HPDE6-E6E7 (cell line): ENCODE measurements around the gene RYR2.
"Not testable (repeated sequence)": the region's sequence is repeated elsewhere in the genome, so short reads cannot be mapped to it uniquely, and the experiment has no call there.

Source experiments
- DNase-seq: peaks from one replicate; pipeline ENCODE4 v3.0.0; 2011; ENCODE audit warnings: missing footprints; ENCODE audit errors: extremely low spot score

RYR2 gene

DNA sequence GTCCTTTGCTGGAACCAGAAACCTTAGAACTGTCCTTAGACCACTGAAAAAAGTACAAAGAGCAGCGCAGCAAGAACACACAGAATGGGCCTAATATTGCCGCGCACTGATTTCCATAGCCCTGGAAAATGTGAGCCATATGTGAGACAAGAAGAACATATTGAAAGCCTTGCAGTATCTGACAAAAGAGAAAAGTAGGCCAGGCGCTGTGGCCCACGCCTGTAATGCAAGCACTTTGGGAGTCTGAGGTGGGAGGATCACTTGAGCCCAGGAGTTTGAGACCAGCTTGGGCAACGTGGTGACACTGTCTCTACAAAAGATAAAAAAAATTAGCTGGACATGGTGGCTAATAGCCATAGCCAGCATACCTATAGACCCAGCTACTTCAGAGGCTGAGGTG is 300.7 kb downstream of the RYR2 start:
- no peak for DNase-seq

DNA sequence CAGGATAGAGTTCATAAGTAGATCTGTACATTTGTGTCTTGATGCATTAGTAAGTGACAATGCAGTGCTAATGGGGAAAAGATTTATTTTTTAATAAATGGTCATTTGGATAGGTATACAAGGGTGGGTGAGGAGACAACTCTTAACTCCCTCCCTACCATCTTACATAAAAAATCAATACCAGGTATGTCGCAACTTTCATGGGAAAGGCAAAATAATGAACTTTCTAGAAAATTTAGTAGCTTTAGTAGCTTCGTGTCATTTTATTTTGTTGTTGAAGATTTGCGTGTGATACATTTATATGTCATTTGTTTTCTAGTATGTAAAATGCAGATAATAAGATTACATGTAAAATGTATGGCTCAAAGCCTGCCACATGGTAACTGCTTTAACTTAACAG is 310.8 kb downstream of the RYR2 start:
- DNase-seq: no peak

DNA sequence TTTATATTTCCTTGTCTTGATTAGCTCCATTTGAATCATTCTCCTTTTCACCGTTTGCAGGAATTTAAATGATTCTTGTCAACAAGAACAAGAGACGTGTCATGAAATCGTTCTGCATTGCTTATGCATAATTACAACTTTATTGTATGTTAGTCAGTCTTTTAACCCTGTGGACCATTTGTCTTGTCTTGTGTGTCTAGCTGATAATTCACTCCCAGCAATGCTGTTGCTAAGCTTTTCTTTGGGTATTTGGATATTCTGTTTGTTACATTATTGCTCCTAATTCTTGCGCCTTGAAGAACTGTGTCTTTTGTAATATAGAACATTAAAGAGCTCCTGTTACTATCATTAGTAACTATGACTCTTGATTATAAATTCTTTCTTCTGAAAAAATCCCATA is 311.9 kb downstream of the RYR2 start:
- DNase-seq: no peak

DNA sequence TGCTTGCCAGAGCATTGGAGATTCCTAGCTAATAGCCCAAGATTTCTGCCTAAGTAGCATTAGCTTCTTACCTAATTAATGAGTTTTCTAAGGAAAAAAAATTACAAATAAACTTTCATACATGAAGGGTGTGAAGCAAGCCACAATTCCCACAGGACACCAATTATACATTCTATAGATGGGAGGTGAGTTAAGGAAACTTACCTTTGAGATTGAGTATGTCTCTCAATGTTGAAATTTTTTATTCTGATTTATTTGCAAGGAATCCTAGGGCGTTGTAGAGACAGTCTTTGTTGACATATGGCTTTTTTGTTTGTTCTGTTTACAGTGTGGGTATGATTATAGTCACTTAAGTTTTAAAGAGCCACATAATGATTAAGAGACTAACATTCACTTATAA is 313.0 kb downstream of the RYR2 start:
- no peak for DNase-seq

DNA sequence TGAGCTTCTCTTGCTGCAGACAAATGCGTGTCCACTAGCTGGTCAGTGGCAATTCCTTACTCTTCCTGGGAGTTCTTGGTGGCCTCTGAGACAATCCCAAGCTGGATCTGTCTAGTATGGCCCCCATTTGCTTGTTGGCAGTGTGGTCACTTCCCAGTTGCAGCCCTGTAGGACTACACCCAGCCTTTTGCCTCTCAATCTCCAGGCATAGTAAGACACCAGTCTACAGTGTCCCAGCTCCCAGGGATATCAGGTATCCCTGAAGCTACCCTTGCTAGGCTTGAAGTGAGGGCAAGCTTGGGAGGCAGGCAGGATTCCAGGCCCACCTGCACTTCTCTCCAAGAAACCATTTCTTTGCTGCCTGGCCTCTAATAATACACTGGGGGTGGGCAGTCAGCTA is 316.6 kb downstream of the RYR2 start:
- no peak for DNase-seq

DNA sequence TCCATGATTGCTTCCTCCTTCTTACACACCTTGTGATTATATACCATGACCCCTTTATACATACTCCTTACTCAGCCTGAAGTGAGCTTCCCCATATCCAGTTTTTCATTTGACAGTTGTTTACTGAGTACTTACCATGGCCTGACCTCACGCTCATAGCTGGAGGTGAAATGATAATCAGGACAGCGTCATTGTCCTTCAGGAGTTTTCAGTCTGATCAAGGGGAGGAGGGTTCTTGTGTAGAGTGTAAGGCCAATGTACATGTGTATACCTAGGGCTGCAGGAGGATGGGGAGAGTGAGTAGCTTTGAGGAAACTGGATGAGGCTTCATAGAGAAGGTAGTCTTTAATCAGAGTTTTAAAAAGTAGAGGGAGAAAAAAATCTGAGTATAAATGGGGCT is 325.8 kb downstream of the RYR2 start:
- no peak for DNase-seq

DNA sequence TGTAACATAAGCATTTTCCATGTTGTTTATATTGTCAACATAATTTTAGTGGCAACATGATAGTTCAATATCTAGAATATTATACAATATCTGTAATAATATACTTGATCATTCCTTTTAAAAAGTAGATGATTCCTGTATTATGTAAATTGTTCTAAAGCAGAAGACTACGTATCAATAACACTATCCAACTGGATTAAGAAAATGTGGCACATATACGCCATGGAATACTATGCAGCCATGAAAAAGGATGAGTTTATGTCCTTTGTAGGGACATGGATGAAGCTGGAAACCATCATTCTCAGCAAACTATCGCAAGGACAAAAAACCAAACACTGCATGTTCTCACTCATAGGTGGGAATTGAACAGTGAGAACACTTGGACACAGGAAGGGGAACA is 329.5 kb downstream of the RYR2 start:
- not testable (repeated sequence) for DNase-seq

DNA sequence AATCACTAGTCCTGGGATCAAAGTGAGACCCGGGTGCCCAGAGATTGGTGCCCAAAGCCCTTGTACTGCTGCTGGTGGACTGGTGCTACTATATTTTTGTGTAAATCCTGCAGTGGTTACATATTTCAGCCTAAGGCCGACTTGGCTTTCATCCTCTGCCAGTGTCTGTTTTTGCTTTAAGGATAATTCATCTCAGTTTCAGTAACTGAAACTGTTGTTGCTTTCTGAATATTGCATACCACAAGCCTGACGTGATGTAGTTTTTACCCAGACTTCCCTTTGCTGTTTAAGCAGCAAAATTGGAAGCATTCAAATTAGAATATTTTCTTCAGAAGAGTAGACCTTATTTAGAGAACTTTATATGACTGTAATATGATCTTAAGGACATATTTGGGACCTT is 341.8 kb downstream of the RYR2 start:
- no peak for DNase-seq

DNA sequence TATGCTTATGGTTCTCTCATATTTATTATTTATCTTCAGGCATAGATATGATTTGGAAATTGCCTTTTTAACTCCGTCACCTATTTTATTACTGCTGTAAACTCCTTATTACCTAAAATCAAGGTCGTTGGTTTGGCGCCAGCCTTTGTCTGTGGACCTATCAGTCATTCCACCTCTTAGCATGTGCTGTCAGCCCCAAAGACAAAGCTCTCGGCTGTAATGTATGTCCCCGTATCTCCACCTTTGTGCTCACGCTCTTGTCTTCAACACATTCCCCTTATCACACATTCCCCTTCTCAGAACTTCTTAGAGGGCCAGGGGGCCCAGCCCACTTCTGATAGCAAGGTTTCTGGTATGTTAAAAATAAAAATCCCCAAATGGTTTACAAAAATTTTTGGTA is 342.2 kb downstream of the RYR2 start:
- no peak for DNase-seq

DNA sequence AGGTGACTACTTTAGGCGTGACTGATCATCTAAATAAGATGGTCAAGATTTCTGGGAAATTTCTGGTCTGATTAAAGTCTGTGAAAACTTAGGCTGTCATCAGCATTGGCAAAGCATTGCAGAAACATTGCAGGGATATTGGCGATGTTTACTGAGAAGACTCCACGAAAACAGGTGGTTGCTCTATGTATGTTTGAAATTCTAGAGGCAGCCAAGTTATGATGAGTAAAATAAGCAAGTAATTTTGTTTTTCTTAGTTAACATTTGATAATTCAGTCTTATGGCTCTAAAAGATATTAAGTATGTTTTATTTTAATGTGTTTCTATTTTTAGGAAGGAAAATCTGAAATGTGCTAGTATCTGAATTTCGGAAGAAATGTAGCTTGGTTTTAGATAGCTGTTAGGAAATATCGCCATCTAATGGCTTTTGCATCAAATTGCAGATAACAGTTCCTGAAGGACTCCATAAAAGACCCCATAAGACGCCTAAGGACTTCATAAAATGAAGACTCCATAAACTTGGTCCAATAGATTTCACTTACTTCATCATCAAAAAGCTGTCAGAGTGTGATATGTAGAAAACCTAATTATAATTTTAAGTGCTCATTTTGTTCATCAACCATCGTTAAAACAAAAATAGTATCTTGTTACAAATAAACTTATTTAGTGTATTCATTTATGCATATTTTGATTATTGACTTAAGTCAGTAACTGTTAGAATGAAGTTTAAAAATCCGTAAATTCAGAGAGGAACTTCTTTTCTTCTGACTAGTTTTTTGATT is 344.6 kb downstream of the RYR2 start:
- DNase-seq: no peak

DNA sequence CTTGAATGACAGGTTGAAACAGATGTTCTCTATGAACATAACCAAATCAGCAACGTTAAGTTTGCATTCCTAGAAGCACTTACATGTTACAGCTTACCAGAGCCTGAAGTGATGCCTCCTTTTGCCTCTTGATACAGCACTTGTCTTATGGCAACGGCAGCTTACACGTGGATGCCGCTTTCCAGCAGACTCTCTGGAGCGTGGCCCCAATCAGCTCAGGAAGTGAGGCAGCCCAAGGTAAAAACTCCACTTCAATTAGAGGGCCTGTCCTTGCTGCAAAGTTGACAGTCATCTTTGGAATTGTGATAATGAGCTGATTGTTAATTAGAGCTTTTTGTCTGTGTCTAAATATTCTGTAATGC is 345.1 kb downstream of the RYR2 start:
- DNase-seq: no peak

DNA sequence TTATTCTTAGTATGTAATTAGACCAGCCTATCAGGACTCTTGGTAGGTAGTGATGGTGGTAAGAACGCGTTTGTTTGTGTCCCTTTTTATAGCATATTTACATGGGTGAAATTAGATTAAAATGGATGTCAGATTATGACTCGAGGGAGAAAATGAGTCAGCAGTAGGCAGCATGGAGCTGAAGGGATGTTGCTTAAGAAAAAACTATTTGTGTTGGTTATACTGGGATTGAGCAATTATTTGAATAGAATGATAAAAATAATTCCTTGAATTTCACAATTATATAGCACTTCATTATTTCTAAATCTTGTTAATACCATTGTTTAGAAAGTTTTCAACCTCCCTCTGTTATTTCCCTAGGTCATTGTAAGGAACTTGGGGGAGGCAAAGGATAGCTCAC is 348.8 kb downstream of the RYR2 start:
- DNase-seq: no peak

DNA sequence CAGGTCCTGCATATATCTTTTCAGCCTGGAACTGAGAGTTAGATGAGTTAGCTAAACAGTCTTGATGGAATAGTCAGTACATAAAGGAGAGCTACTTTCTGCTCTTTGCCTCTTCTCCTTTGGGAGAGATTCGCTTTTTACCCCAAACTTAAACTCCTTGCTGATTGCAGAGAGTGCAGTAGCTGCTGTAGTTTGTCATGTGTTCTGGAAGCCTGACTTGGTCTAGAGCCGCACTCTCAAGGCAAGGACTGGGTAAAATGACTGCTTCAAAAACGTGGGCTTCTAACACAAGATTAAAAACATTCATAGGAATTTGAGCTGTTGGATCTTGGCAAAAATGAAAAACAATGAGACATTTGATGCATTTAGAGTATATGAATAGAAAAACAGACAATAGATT is 351.6 kb downstream of the RYR2 start:
- no peak for DNase-seq

DNA sequence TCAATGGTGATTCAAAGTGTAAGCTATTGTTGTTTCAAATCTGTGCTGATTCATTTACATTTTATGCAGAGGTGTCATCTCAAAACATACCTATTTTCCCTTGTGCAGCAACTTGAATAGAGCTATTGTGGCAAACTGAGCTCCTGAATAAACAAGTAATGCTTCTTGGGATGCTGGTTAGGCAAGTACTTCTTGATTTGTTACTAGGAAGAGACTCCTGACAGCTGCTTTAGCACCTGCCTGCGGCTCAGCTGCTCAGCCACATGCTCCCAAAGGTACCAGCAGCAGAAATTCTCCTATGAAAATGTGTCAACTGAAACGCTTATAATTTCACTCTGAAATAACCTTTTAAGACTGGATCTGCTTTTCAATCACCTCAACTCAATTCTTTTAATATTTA is 352.3 kb downstream of the RYR2 start:
- DNase-seq: peak; percentile 20

DNA sequence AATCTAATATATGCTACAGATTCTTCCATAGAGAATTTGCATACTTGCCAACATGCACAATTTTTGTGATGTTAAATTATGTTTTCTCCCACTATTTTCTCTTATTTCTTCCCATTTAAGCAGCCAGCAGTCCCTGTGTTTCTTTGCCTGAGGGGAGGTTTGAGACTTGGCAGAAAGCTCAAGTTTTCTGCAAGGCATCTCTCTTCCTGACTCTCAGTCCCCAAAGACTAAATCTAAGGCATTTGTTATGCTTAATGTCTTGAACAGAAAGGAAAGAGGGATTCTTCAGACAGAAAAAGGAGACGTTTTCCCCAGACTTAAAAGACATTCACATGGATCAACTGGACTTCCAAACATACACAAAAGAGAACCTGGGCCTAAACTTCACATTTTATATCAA is 354.4 kb downstream of the RYR2 start:
- DNase-seq: no peak

DNA sequence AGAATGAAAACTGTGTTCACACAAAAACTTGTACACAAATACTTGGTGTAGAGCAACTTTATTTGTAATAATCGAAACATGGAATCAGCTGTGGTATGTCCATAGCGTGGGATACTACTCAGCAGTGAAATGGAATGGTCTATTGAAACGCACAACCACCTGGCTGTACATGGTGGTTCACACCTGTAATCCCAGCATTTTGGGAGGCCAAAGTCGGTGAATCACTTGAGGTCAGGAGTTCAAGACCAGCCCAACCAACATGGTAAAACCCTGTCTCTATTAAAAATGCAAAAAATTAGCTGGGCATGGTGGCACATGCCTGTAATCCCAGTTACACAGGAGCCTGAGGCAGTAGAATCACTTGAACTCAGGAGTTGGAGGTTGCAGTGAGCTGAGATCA is 356.8 kb downstream of the RYR2 start:
- DNase-seq: no peak

DNA sequence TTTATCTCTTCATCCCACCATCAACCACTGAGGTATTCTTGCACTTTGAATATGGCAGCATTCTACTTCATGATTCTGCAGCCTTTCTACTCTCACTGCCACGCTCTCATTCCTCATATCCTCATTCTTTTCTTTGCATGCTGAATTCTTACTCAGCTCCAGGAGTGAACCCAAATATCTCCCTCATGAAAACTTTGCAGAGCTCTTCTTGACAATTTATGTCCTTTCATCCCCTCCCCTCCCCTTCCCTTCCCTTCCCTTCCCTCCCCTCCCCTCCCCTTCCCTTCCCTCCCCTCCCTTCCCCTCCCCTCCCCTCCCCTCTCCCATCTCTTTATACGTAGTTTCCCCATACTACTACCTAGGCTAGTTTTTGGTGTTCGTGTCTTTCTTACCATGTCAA is 363.9 kb downstream of the RYR2 start:
- no peak for DNase-seq

DNA sequence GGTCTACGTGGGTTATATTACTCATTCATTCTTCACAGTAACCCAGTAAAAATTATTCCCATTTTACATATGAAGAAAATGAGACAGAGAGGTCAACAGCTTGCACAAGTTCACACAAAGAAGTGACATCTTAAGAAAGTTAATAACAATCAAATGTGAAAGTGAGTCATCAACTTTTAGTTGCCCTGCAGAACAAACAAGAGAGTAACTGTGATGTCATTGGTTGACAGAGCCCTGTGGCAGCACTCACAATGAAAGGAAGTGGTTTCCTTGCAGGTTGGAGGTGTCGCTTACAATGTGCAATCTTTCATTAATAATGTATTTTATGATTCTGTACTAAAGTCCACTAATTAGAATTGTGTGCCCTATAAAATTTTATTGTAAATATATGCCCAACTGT is 369.6 kb downstream of the RYR2 start:
- DNase-seq: peak; percentile 5

DNA sequence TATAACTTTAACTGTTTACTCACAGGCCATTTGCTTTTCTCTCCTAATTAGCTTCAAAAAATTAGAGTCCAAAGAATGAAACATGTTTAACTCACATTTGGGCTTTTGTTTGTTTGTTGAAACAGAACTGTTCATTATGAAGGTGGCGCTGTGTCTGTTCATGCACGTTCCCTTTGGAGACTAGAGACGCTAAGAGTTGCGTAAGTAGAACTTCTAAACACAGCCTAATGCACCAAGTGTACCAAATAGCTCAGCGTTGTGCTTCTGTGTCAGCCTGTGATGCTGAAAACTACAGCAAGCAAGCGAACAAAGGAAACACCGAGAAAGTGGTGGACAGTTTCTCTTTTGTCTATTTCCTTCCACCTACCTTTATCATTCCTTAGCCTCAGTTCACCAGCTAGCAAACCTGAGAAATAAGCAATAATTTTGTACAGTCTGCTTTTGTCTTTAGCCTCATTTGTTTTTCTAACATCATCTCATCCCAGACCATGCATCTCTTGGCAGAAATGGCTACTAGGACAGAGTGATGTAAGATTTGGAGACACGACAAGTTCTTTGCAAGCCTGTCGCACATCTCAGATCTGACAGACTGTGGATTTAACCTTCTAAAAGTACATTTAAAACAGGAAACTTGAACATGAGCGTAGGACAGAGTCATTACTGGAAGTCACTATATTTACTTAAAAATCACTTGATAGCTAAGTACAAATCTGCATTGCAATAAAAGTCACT is 375.1 kb downstream of the RYR2 start:
- DNase-seq: no peak

DNA sequence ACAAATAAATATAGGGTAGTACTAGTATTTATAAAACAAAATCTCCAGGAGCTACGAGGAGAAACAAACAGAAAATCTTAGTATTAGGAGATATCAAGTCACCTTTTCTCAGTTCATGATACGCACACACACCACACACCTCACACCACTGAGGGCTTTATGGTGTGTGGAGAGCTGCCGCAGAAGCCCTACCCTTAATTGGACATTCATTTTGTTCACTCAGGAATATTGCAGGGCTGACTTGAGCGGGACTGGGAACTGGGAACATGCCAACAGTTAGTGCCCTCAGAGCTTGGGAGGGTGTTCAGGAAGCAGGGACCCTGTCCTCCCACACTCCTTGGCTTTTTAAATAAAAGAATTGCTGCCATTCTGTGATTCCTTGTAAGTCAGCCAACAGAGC is 386.8 kb downstream of the RYR2 start:
- DNase-seq: no peak

DNA sequence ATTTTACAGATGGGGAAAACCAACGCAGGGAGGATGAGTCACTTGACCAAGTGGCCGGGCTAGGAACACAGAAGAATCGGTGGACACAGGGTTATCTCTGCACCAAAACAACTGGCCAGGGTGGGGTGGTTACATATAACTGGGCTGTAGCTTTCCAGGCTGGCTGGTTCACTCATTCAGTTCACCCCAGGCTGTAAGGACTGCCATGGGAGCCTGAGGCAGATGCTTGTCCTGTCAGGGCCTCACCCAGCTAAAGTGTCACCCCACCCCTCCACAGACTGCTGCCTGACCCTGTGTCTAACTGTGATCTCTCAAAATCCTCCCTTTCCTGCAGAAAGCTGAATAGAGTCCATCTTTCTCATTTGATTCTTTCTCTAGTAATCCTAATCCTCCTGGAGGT is 387.3 kb downstream of the RYR2 start:
- DNase-seq: no peak

DNA sequence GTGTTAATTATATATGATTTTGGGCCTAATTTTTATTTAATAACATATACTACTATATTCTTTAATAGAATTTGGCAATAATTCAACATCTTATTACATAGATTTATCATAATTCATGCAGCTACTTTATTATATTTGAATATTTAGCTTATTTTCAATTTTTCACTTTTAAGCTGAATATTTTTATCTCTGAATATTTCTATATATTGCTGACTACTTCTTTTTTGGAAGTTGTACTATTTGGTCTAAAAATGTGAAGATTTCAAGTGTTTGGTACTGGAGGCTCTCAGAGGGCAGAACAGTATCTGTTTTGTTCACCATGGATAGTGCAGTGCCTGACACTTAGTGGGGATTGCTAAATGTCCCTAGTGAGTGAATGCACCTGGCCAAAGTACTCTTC is 389.5 kb downstream of the RYR2 start:
- no peak for DNase-seq

DNA sequence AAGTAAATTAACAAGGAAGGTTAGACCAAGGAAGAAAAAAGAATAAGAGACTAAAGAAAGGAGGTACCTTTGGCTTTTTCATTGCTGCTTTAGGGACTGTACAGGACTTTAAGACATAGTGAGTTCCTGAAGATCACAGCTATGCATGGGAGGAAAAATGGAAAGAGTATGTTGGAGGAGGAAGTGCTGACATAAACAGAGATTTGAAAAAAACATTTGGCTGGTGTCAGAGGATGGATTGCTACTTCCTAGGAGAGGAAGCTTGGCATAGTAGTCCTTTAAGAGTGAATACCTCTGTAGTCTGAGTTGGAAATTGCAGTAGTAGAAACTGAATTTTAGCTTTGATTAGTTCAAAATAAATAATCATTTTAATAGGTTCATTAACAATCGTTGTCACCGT is 398.4 kb downstream of the RYR2 start:
- no peak for DNase-seq
